ENCODE data around the gene SLC44A5.

- TF ChIP-seq POLR2AphosphoS5 (IDR thresholded peaks at IDR 0.05; ENCODE audit: low read depth, low read length) (no peak), POLR2A (IDR thresholded peaks at IDR 0.05; ENCODE audit: low read depth, low read length) (no peak), TAF1 (IDR thresholded peaks at IDR 0.05; ENCODE audit: borderline replicate concordance, low read depth, low read length) (no peak)
Measured at GRCh38 chr1:75640137-75640536, 29.2 kb upstream of the SLC44A5 start.
